ENCODE data around the gene GRIN1. TPM values are rescaled to one million over a fixed set of nuclear protein-coding genes. Genes with fewer than 3 reads are reported as not detected.

GRIN1 gene
- total RNA-seq, 4 donors from 2014 or later: not detected

- Histone ChIP-seq H3K27ac (no peak overlapping the region), H3K4me1 (peaks cover 6 to 46% (median 23%) of the 10 kb centered on the region in 4 donors), H3K27me3 (peaks cover 0 to 80% of the 10 kb centered on the region in 2 donors), H3K36me3 (no peaks in the 10 kb centered on the region), H3K4me3 (peak overlapping the region in 2 of 4 donors; percentile 55 to 58), H3K9me3 (peaks cover 0 to 3% (median 0%) of the 10 kb centered on the region in 4 donors)
- no peak for DNase-seq
- TF ChIP-seq CTCF (IDR thresholded peaks at IDR 0.05): no peak
Measured at GRCh38 chr9:137167277-137167746, 28.4 kb downstream of the GRIN1 start.

- Histone ChIP-seq H3K27ac (no peak overlapping the region), H3K36me3 (no peaks in the 10 kb centered on the region), H3K9me3 (peaks cover 0 to 3% (median 0%) of the 10 kb centered on the region in 4 donors), H3K4me3 (peak overlapping the region; percentile 2 to 58 (median 48)), H3K27me3 (peaks cover 0 to 75% of the 10 kb centered on the region in 2 donors), H3K4me1 (peaks cover 6 to 40% (median 20%) of the 10 kb centered on the region in 4 donors)
- peak in 2 of 3 donors; percentile 66 to 84 for DNase-seq
- TF ChIP-seq CTCF (IDR thresholded peaks at IDR 0.05) (no peak), POLR2A (IDR thresholded peaks at IDR 0.05) (no peak)
Measured at GRCh38 chr9:137167747-137168572, 29.0 kb downstream of the GRIN1 start.

- Histone ChIP-seq H3K9me3 (peaks cover 0 to 3% (median 0%) of the 10 kb centered on the region in 4 donors), H3K4me1 (peaks cover 6 to 34% (median 18%) of the 10 kb centered on the region in 4 donors), H3K27me3 (peaks cover 0 to 70% of the 10 kb centered on the region in 2 donors), H3K27ac (peak overlapping the region in 1 of 4 donors; percentile 35), H3K36me3 (no peaks in the 10 kb centered on the region), H3K4me3 (peak overlapping the region; percentile 2 to 58 (median 48))
- peak in 1 of 3 donors; percentile 63 for DNase-seq
- TF ChIP-seq CTCF (IDR thresholded peaks at IDR 0.05) (no peak), POLR2A (IDR thresholded peaks at IDR 0.05) (no peak)
Measured at GRCh38 chr9:137168573-137168903, 29.6 kb downstream of the GRIN1 start.

GRCh38 chr9:137168904-137169856, 30.2 kb downstream of the GRIN1 start:
- Histone ChIP-seq H3K4me1 (peaks cover 6 to 33% (median 18%) of the 10 kb centered on the region in 4 donors), H3K4me3 (peak overlapping the region; percentile 8 to 58 (median 48)), H3K36me3 (no peaks in the 10 kb centered on the region), H3K9me3 (peaks cover 0 to 3% (median 0%) of the 10 kb centered on the region in 4 donors), H3K27ac (peak overlapping the region in 2 of 4 donors; percentile 14 to 35), H3K27me3 (peaks cover 0 to 65% of the 10 kb centered on the region in 2 donors)
- peak in 1 of 3 donors; percentile 74 for DNase-seq
- peak in 1 of 6 experiments; percentile 15 for TF ChIP-seq CTCF (IDR thresholded peaks at IDR 0.05)
- TF ChIP-seq POLR2A (IDR thresholded peaks at IDR 0.05): no peak

- Histone ChIP-seq H3K4me1 (peaks cover 6 to 35% (median 18%) of the 10 kb centered on the region in 4 donors), H3K27me3 (peaks cover 0 to 59% of the 10 kb centered on the region in 2 donors), H3K27ac (peak within 1 kb of the TSS in 2 of 4 donors; percentile 14 to 35), H3K9me3 (peaks cover 0 to 3% (median 0%) of the 10 kb centered on the region in 4 donors), H3K36me3 (no peaks in the 10 kb centered on the region), H3K4me3 (peak within 1 kb of the TSS; percentile 8 to 58 (median 48))
- DNase-seq: peak in 1 of 3 donors; percentile 74
- TF ChIP-seq CTCF (IDR thresholded peaks at IDR 0.05) (no peak), POLR2A (IDR thresholded peaks at IDR 0.05) (no peak)
Measured at GRCh38 chr9:137169896-137170358, 31.0 kb downstream of the GRIN1 start, which contains the start of gene LRRC26. Gene LRRC26, minus strand, starts transcription at chr9:137170051. Its CDS starts 108 bp downstream, at chr9:137169943.

All from Peyer's patch (tissue), 4 donors.